HCT116 (cell line): ENCODE measurements around the gene CYSTM1. TPM values are rescaled to one million over a fixed set of nuclear protein-coding genes. Genes with fewer than 3 reads are reported as not detected.

ENCODE experiments used
- ATAC-seq: fragments of 200-7000 bp; cut with Tn5 transposase; 2 replicates; pipeline ENCODE4 v1.9.1; 2020; ENCODE audit warnings: mild to moderate bottlenecking, moderate library complexity
- BruUV-seq: library from RNA; stranded (reverse); fragments of 400-500 nt; replicated peaks from 2 replicates; lab custom pipeline; 2021; lab: Mats Ljungman, UMichigan
- CTCF ChIA-PET: fragments of 300-600 bp; sonication (Branson Sonifier 250); formaldehyde crosslinking; loops from one replicate; lab custom pipeline; 2021; ENCODE audit warnings: antibody characterized with exemption; lab: Charles Lee
- POLR2A ChIA-PET: fragments of 300-600, 350-600 bp; sonication (Branson Sonifier 250); formaldehyde crosslinking; loops from one replicate; lab custom pipeline; 2021; ENCODE audit warnings: antibody characterized with exemption; lab: Charles Lee
- RAD21 ChIA-PET, 2 experiments: fragments of 300-600 bp; sonication (Branson Sonifier 250); formaldehyde crosslinking; loops; one replicate each; lab custom pipeline; 2023; ENCODE audit warnings: low total read pairs in 2 of 2; ENCODE audit not compliant: uncharacterized antibody in 2 of 2, unreplicated experiment in 2 of 2, low non-redundant PET in 1 of 2; lab: Charles Lee
- DNase-seq: peaks from one replicate; pipeline ENCODE4 v3.0.0-alpha.2; 2010; ENCODE audit warnings: low read depth, low spot score
- H2AFZ ChIP-seq: fragments of 200-600 bp; shearing (Covaris generic), sonication (generic); 2 replicates; pipeline ENCODE4 v1.6.1; 2017; ENCODE audit warnings: low read depth, mixed run types, mixed read lengths, antibody characterized with exemption, low read length; ENCODE audit not compliant: poor library complexity, severe bottlenecking
- H3K27ac ChIP-seq: 2 replicates; pipeline ENCODE4 v1.5.1; 2012; ENCODE audit warnings: low read depth, low read length
- H3K27me3 ChIP-seq: fragments of 200-600 bp; sonication (generic); 2 replicates; pipeline ENCODE4 v1.6.1; 2016; ENCODE audit warnings: mixed run types, low read length, mixed read lengths; ENCODE audit not compliant: insufficient read depth
- H3K36me3 ChIP-seq, 2 experiments: fragments of 200-500 bp in 1 of 2; fragments of 200-600 bp in 1 of 2; sonication (Bioruptor generic) in 1 of 2; sonication (generic) in 1 of 2; 2 replicates each; pipeline versions ENCODE4 v1.5.1 to v1.6.1; 2014 to 2016; ENCODE audit warnings: low read length in 2 of 2, inconsistent platforms in 1 of 2, mixed read lengths in 1 of 2, mixed run types in 1 of 2; ENCODE audit not compliant: insufficient read depth in 2 of 2, control insufficient read depth in 1 of 2
- H3K4me1 ChIP-seq, 2 experiments: fragments of 200-600 bp in 1 of 2; sonication (generic) in 1 of 2; 2 replicates each; pipeline versions ENCODE4 v1.5.1 to v1.6.1; 2012 to 2017; ENCODE audit warnings: low read length in 2 of 2, inconsistent platforms in 1 of 2, mild to moderate bottlenecking in 1 of 2, mixed read lengths in 1 of 2, mixed run types in 1 of 2, moderate library complexity in 1 of 2; ENCODE audit not compliant: insufficient read depth in 2 of 2, control insufficient read depth in 1 of 2
- H3K4me2 ChIP-seq: fragments of 200-600 bp; sonication (generic); 2 replicates; pipeline ENCODE4 v1.6.1; 2017; ENCODE audit warnings: mixed run types, low read length, mixed read lengths
- H3K4me3 ChIP-seq, 2 experiments: fragments of 200-600 bp in 1 of 2; sonication (generic) in 1 of 2; replicated peaks in 1 of 2; 2 replicates each; pipeline ENCODE4 v1.5.1; 2011 to 2016; ENCODE audit warnings: low read length in 2 of 2, control low read depth in 1 of 2, low read depth in 1 of 2, mild to moderate bottlenecking in 1 of 2, mixed read lengths in 1 of 2, mixed run types in 1 of 2
- H3K79me2 ChIP-seq: fragments of 200-600 bp; sonication (generic); 2 replicates; pipeline ENCODE4 v1.6.1; 2017; ENCODE audit warnings: mild to moderate bottlenecking, mixed run types, low read length, moderate library complexity, mixed read lengths; ENCODE audit not compliant: insufficient read depth
- H3K9ac ChIP-seq: fragments of 200-600 bp; sonication (generic); 2 replicates; pipeline ENCODE4 v1.6.1; 2016; ENCODE audit warnings: low read length, mixed read lengths
- H3K9me2 ChIP-seq: fragments of 200-600 bp; sonication (generic), shearing (Covaris generic); 2 replicates; pipeline ENCODE4 v1.6.1; 2017; ENCODE audit warnings: mixed run types, mild to moderate bottlenecking, moderate library complexity; ENCODE audit not compliant: insufficient read depth
- H3K9me3 ChIP-seq, 2 experiments: fragments of 200-500 bp in 1 of 2; fragments of 200-600 bp in 1 of 2; sonication (Bioruptor generic) in 1 of 2; sonication (generic) in 1 of 2; 2 replicates each; pipeline ENCODE4 v1.6.1; 2014 to 2017; ENCODE audit warnings: low read length in 2 of 2, mixed read lengths in 2 of 2, inconsistent platforms in 1 of 2, low read depth in 1 of 2, mild to moderate bottlenecking in 1 of 2, mixed run types in 1 of 2, moderate library complexity in 1 of 2; ENCODE audit not compliant: control insufficient read depth in 1 of 2, insufficient read depth in 1 of 2
- H4K20me1 ChIP-seq: fragments of 200-600 bp; sonication (generic), shearing (Covaris generic); 2 replicates; pipeline ENCODE4 v1.6.1; 2017; ENCODE audit warnings: mixed run types, mild to moderate bottlenecking, moderate library complexity; ENCODE audit not compliant: insufficient read depth
- ATF3 ChIP-seq: IDR thresholded peaks from 2 replicates; pipeline ENCODE4 v1.6.1; 2012
- FOSL1 ChIP-seq: IDR thresholded peaks from 2 replicates; pipeline ENCODE4 v1.6.1; 2012; ENCODE audit warnings: low read depth
- RAD21 ChIP-seq: IDR thresholded peaks from 2 replicates; pipeline ENCODE4 v1.6.1; 2012; ENCODE audit warnings: low read depth, mild to moderate bottlenecking
- REST ChIP-seq: IDR thresholded peaks from 2 replicates; pipeline ENCODE4 v1.6.1; 2012; ENCODE audit warnings: low read depth
- YY1 ChIP-seq: IDR thresholded peaks from 2 replicates; pipeline ENCODE4 v1.6.1; 2011; ENCODE audit warnings: low read length, low read depth, moderate library complexity, mild to moderate bottlenecking; ENCODE audit not compliant: insufficient replicate concordance; ENCODE audit errors: extremely low read depth
- intact Hi-C: fragments of 100-400 bp; cut with micrococcal nuclease; formaldehyde crosslinking; loops from 2 replicates; pipeline ENCODE4 v1.10.0; 2022
- total RNA-seq: library from RNA; stranded (reverse); gene quantifications from one replicate; pipeline ENCODE4 v1.2.1, GENCODE V29; 2021; ENCODE audit not compliant: unreplicated experiment

Gene CYSTM1
- total RNA-seq, 1 experiment from 2014 or later, result 56.0 TPM

GRCh38 chr5:140128376-140128775 is 46.6 kb upstream of the CYSTM1 start:
- TF ChIP-seq RAD21 (no peak), REST (no peak), ATF3 (no peak), FOSL1 (no peak), YY1 (no peak)
- CTCF ChIA-PET, result no interaction called here
- Histone ChIP-seq H4K20me1 (no peaks in the 10 kb centered on the region), H3K4me3 (no peak overlapping the region), H3K27me3 (no peaks in the 10 kb centered on the region), H3K9me3 (no peaks in the 10 kb centered on the region), H3K79me2 (peaks cover 11% of the 10 kb centered on the region; the same call in 1 of the 2 replicates), H3K4me2 (no peak overlapping the region), H3K9me2 (no peaks in the 10 kb centered on the region), H3K4me1 (peaks cover 0 to 19% of the 10 kb centered on the region in 2 experiments; a peak in 2 of 4 replicates), H3K27ac (no peak overlapping the region), H3K9ac (no peak overlapping the region), H2AFZ (no peak overlapping the region), H3K36me3 (no peaks in the 10 kb centered on the region)
- BruUV-seq, result no TSS peak
- no peak for ATAC-seq
- RAD21 ChIA-PET, result no interaction called here
- POLR2A ChIA-PET, result no interaction called here
- intact Hi-C loops, result no loop called here
- DNase-seq, result no peak
